Measurements from ENCODE around the gene KCNMA1. TPM values are rescaled to one million over a fixed set of nuclear protein-coding genes. Genes with fewer than 3 reads are reported as not detected.

Gene KCNMA1
- total RNA-seq, 4 donors from 2014 or later, result 66.8 to 96.5 (median 78.9) TPM

- in situ Hi-C loops (cut with MboI; ENCODE audit: low sequenced_read_pairs in 4 of 4) (loop anchor here in 1 of 4 donors (25.0 kb wide), 1 partner anchor 431 kb away; no protein-coding TSS in a partner anchor), intact Hi-C loops (cut with DNase I; ENCODE audit: low total_unique reads) (no loop called here)
- TF ChIP-seq CTCF (IDR thresholded peaks at IDR 0.05 in 4 of 5, conservative IDR thresholded peaks at IDR 0.05 in 1 of 5), result no peak
- TF ChIP-seq POLR2A (IDR thresholded peaks at IDR 0.05), result no peak
- no peak for ATAC-seq
- no peak for DNase-seq
- H3K27ac ChIP-seq, result no peak overlapping the region
- H3K27me3 ChIP-seq, result no peaks in the 10 kb centered on the region
- H3K4me1 ChIP-seq, result no peaks in the 10 kb centered on the region
- H3K4me3 ChIP-seq, result no peak overlapping the region
- no peaks in the 10 kb centered on the region for H3K9me3 ChIP-seq
- no peaks in the 10 kb centered on the region for H3K36me3 ChIP-seq
Measured at GRCh38 chr10:76993213-76993612, 644.4 kb downstream of the KCNMA1 start.

GRCh38 chr10:76992467-76992866 is 645.1 kb downstream of the KCNMA1 start:
- Histone ChIP-seq H3K4me3 (no peak overlapping the region), H3K9me3 (no peaks in the 10 kb centered on the region), H3K27me3 (no peaks in the 10 kb centered on the region), H3K27ac (no peak overlapping the region), H3K36me3 (no peaks in the 10 kb centered on the region), H3K4me1 (no peaks in the 10 kb centered on the region)
- intact Hi-C loops (cut with DNase I; ENCODE audit: low total_unique reads) (no loop called here), in situ Hi-C loops (cut with MboI; ENCODE audit: low sequenced_read_pairs in 4 of 4) (loop anchor here in 1 of 4 donors (25.0 kb wide), 1 partner anchor 430 kb away; no protein-coding TSS in a partner anchor)
- no peak for DNase-seq
- ATAC-seq, result no peak
- TF ChIP-seq POLR2A (IDR thresholded peaks at IDR 0.05), result no peak
- TF ChIP-seq CTCF (IDR thresholded peaks at IDR 0.05 in 4 of 5, conservative IDR thresholded peaks at IDR 0.05 in 1 of 5), result no peak

- Histone ChIP-seq H3K36me3 (no peaks in the 10 kb centered on the region), H3K9me3 (no peaks in the 10 kb centered on the region), H3K27ac (no peak overlapping the region), H3K27me3 (no peaks in the 10 kb centered on the region), H3K4me3 (no peak overlapping the region), H3K4me1 (no peaks in the 10 kb centered on the region)
- no peak for DNase-seq
- no peak for ATAC-seq
- TF ChIP-seq CTCF (IDR thresholded peaks at IDR 0.05 in 4 of 5, conservative IDR thresholded peaks at IDR 0.05 in 1 of 5), result no peak
- TF ChIP-seq POLR2A (IDR thresholded peaks at IDR 0.05), result no peak
- intact Hi-C loops (cut with DNase I; ENCODE audit: low total_unique reads) (no loop called here), in situ Hi-C loops (cut with MboI; ENCODE audit: low sequenced_read_pairs in 4 of 4) (loop anchor here in 1 of 4 donors (25.0 kb wide), 1 partner anchor 429 kb away; no protein-coding TSS in a partner anchor)
Measured at GRCh38 chr10:76991621-76992020, 646.0 kb downstream of the KCNMA1 start.

- Histone ChIP-seq H3K9me3 (no peaks in the 10 kb centered on the region), H3K4me1 (no peaks in the 10 kb centered on the region), H3K27ac (no peak overlapping the region), H3K36me3 (no peaks in the 10 kb centered on the region), H3K27me3 (no peaks in the 10 kb centered on the region), H3K4me3 (no peak overlapping the region)
- TF ChIP-seq CTCF (IDR thresholded peaks at IDR 0.05 in 4 of 5, conservative IDR thresholded peaks at IDR 0.05 in 1 of 5) (no peak), POLR2A (IDR thresholded peaks at IDR 0.05) (no peak)
- DNase-seq, result no peak
- in situ Hi-C loops (cut with MboI; ENCODE audit: low sequenced_read_pairs in 4 of 4) (loop anchor here in 1 of 4 donors (25.0 kb wide), 1 partner anchor 428 kb away; no protein-coding TSS in a partner anchor), intact Hi-C loops (cut with DNase I; ENCODE audit: low total_unique reads) (no loop called here)
- no peak for ATAC-seq
Measured at GRCh38 chr10:76990561-76990960, 647.0 kb downstream of the KCNMA1 start.
